Thyroid gland (tissue), 4 donors: ENCODE data around the gene VANGL1. TPM values are rescaled to one million over a fixed set of nuclear protein-coding genes. Genes with fewer than 3 reads are reported as not detected.

ENCODE experiments used
- DNase-seq, 2 donors: peaks; one replicate each; pipeline ENCODE4 v3.0.0-alpha.2; 2019
- H3K27ac ChIP-seq, 3 donors: fragments of 200-600 bp; sonication (generic); 1 replicate in 2 of 3; 2 replicates in 1 of 3; pipeline ENCODE4 v1.5.1; 2016 to 2019; ENCODE audit warnings: mild to moderate bottlenecking in 1 of 3, moderate library complexity in 1 of 3
- H3K27me3 ChIP-seq: fragments of 200-600 bp; sonication (generic); one replicate; pipeline ENCODE4 v1.5.1; 2019
- H3K36me3 ChIP-seq, 2 donors: fragments of 200-600 bp; sonication (generic); one replicate each; pipeline ENCODE4 v1.5.1; 2016 to 2019
- H3K4me1 ChIP-seq, 2 donors: fragments of 200-600 bp; sonication (generic); one replicate each; pipeline ENCODE4 v1.5.1; 2017 to 2019
- H3K4me3 ChIP-seq, 3 donors: fragments of 200-600 bp; sonication (generic); replicated peaks in 1 of 3; 1 replicate in 2 of 3; 2 replicates in 1 of 3; pipeline ENCODE4 v1.5.1; 2016; ENCODE audit warnings: mild to moderate bottlenecking in 1 of 3
- H3K9me3 ChIP-seq: fragments of 200-600 bp; sonication (generic); one replicate; pipeline ENCODE4 v1.5.1; 2017
- CTCF ChIP-seq, 6 experiments: fragments of 200-600 bp in 3 of 6; fragments of 450-650 bp in 3 of 6; sonication (generic) in 3 of 6; IDR thresholded peaks; one replicate each; pipeline ENCODE4 v1.5.1; 2016 to 2019; ENCODE audit warnings: antibody characterized with exemption in 6 of 6, mild to moderate bottlenecking in 2 of 6, inconsistent platforms in 1 of 6, moderate library complexity in 1 of 6
- POLR2A ChIP-seq, 2 donors: fragments of 450-650 bp; IDR thresholded peaks; one replicate each; pipeline ENCODE4 v1.6.1; 2017; ENCODE audit warnings: antibody characterized with exemption in 2 of 2, mild to moderate bottlenecking in 2 of 2, moderate library complexity in 1 of 2
- WGBS, 2 donors: methylation state at CpG; one replicate each; pipeline ENCODE4 v1.1.5; 2017; 5-methylcytosine and 5-hydroxymethylcytosine counted together
- intact Hi-C: fragments of 100-400 bp; cut with DNase I; formaldehyde crosslinking; loops from one replicate; pipeline ENCODE4 v1.15.1; 2023
- total RNA-seq, 4 donors: library from RNA; depleted of rRNA; stranded (reverse); fragments of >200 nt; gene quantifications; one replicate each; pipeline ENCODE4 v1.2.3, GENCODE V29; 2016

VANGL1 gene
- total RNA-seq, 4 donors from 2014 or later, result 10.9 to 22.8 (median 14.8) TPM

- H3K9me3 ChIP-seq, result no peaks in the 10 kb centered on the region
- H3K4me3 ChIP-seq, result no peak overlapping the region
- no peak for DNase-seq
- WGBS, 2 donors, result 59 to 61% methylated on average over 4 of the region's 4 CpGs
- H3K4me1 ChIP-seq, result peaks cover 13 to 20% of the 10 kb centered on the region in 2 donors
- H3K36me3 ChIP-seq, result no peaks in the 10 kb centered on the region
- intact Hi-C loops, result no loop called here
- no peaks in the 10 kb centered on the region for H3K27me3 ChIP-seq
- no peak for TF ChIP-seq CTCF (IDR thresholded peaks at IDR 0.05)
- TF ChIP-seq POLR2A (IDR thresholded peaks at IDR 0.05), result no peak
- H3K27ac ChIP-seq, result peak overlapping the region in 1 of 3 donors; percentile 19
These were observed 1.5 kb downstream of the VANGL1 start for GRCh38 chr1:115643225-115643624.

- no peaks in the 10 kb centered on the region for H3K9me3 ChIP-seq
- peaks cover 13 to 20% of the 10 kb centered on the region in 2 donors for H3K4me1 ChIP-seq
- H3K27me3 ChIP-seq, result no peaks in the 10 kb centered on the region
- no peak overlapping the region for H3K4me3 ChIP-seq
- 85 to 100% methylated on average over 1 of the region's 1 CpG for WGBS, 2 donors
- no peak for DNase-seq
- H3K36me3 ChIP-seq, result no peaks in the 10 kb centered on the region
- TF ChIP-seq POLR2A (IDR thresholded peaks at IDR 0.05) (no peak), CTCF (IDR thresholded peaks at IDR 0.05) (no peak)
- intact Hi-C loops, result no loop called here
- no peak overlapping the region for H3K27ac ChIP-seq
These were observed 1.9 kb downstream of the VANGL1 start for GRCh38 chr1:115643666-115644065.

DNA sequence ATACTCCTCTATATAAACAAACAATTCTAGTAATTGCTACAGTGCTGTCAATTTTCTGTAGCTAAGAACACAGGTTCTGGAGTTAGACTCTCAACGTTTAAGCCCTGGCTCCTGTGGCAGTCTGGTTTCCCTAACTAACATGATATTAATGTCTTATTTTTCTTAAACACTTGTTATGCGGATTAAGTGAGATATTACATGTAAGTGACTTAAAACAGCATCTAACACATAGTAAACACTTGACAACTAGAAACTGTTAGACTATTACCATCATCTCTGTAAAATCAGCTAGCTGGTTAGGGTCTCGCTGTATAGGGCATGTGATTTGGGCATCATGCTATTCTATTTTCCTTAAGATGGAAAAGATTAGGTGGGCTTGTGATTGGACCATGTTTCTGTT is 2.3 kb downstream of the VANGL1 start:
- Histone ChIP-seq H3K27ac (no peak overlapping the region), H3K4me3 (no peak overlapping the region), H3K4me1 (peaks cover 13 to 20% of the 10 kb centered on the region in 2 donors), H3K36me3 (no peaks in the 10 kb centered on the region), H3K27me3 (no peaks in the 10 kb centered on the region), H3K9me3 (no peaks in the 10 kb centered on the region)
- intact Hi-C loops, result no loop called here
- DNase-seq, result no peak
- TF ChIP-seq POLR2A (IDR thresholded peaks at IDR 0.05), result no peak
- TF ChIP-seq CTCF (IDR thresholded peaks at IDR 0.05), result no peak
- 89 to 91% methylated on average over 3 of the region's 3 CpGs for WGBS, 2 donors

- TF ChIP-seq CTCF (IDR thresholded peaks at IDR 0.05) (no peak), POLR2A (IDR thresholded peaks at IDR 0.05) (no peak)
These were observed 5.3 kb downstream of the VANGL1 start for GRCh38 chr1:115647047-115647446.

DNA sequence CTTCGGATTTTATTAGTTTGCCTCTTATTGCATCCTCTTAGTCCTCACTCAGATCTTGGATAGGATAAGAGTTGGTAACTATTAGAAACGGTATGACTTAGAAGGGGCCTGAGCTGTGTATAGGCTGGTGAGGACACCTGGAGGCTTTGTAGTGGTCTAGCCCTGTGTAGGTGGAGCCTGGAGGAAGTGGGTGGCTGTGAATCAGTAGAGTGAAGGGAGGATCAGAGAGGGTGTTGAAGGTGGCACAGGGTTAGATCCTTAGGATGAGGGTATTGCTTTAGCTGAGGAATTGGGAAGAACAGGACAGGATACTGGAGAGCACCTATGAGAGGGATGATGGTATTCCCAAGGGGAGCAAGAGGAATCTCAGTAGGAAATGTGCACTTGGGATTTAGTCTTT is 5.7 kb downstream of the VANGL1 start:
- H3K27ac ChIP-seq, result no peak overlapping the region
- no peak for TF ChIP-seq CTCF (IDR thresholded peaks at IDR 0.05)
- no peak for TF ChIP-seq POLR2A (IDR thresholded peaks at IDR 0.05)
- H3K27me3 ChIP-seq, result no peaks in the 10 kb centered on the region
- 80 to 84% methylated on average over 2 of the region's 2 CpGs for WGBS, 2 donors
- DNase-seq, result no peak
- intact Hi-C loops, result no loop called here
- H3K9me3 ChIP-seq, result no peaks in the 10 kb centered on the region
- H3K36me3 ChIP-seq, result no peaks in the 10 kb centered on the region
- peaks cover 22 to 30% of the 10 kb centered on the region in 2 donors for H3K4me1 ChIP-seq
- H3K4me3 ChIP-seq, result no peak overlapping the region

More at GRCh38 chr1:115647047-115647446, 5.3 kb downstream of the VANGL1 start:
- 67 to 81% methylated on average over 2 of the region's 2 CpGs for WGBS, 2 donors
- no peaks in the 10 kb centered on the region for H3K36me3 ChIP-seq
- H3K4me3 ChIP-seq, result no peak overlapping the region
- no peaks in the 10 kb centered on the region for H3K9me3 ChIP-seq
- H3K4me1 ChIP-seq, result peaks cover 22 to 30% of the 10 kb centered on the region in 2 donors
- no peaks in the 10 kb centered on the region for H3K27me3 ChIP-seq
- DNase-seq, result no peak
- intact Hi-C loops, result no loop called here
- H3K27ac ChIP-seq, result no peak overlapping the region
